Neutrophil (primary cell): ENCODE data around the gene ADCY7.
A peak's percentile ranks its signal among the peaks of the same experiment; 100 is the strongest.

Experiments used
- H3K27ac ChIP-seq: fragments of 200-600 bp; sonication (generic); 2 replicates; pipeline ENCODE4 v1.5.1; 2016; ENCODE audit warnings: mild to moderate bottlenecking, moderate library complexity
- H3K27me3 ChIP-seq: fragments of 200-600 bp; sonication (generic); 2 replicates; pipeline ENCODE4 v1.6.0; 2016; ENCODE audit warnings: mild to moderate bottlenecking
- H3K36me3 ChIP-seq: fragments of 200-600 bp; sonication (generic); 2 replicates; pipeline ENCODE4 v1.5.1; 2017
- H3K4me1 ChIP-seq, 2 experiments: fragments of 200-600 bp in 1 of 2; sonication (generic) in 1 of 2; 1 replicate in 1 of 2; 2 replicates in 1 of 2; pipeline versions ENCODE4 v1.5.1 to v1.6.1; 2013 to 2016; ENCODE audit warnings: low read depth in 1 of 2, low read length in 1 of 2, mild to moderate bottlenecking in 1 of 2, moderate library complexity in 1 of 2; ENCODE audit not compliant: control insufficient read depth in 1 of 2, insufficient read depth in 1 of 2
- H3K4me3 ChIP-seq, 2 experiments: fragments of 200-600 bp in 1 of 2; sonication (generic) in 1 of 2; 1 replicate in 1 of 2; 2 replicates in 1 of 2; pipeline ENCODE4 v1.5.1; 2013 to 2016; ENCODE audit warnings: low read depth in 1 of 2, low read length in 1 of 2, mild to moderate bottlenecking in 1 of 2, moderate library complexity in 1 of 2
- H3K9me3 ChIP-seq: fragments of 200-600 bp; sonication (generic); 2 replicates; pipeline ENCODE4 v1.5.1; 2016
- CTCF ChIP-seq: fragments of 200-600 bp; sonication (generic); IDR thresholded peaks from 2 replicates; pipeline ENCODE4 v1.5.1; 2016; ENCODE audit warnings: antibody characterized with exemption

ADCY7 gene

GRCh38 chr16:50318796-50319578 is 52.6 kb downstream of the ADCY7 start:
- Histone ChIP-seq H3K27me3 (no peaks in the 10 kb centered on the region), H3K36me3 (peaks cover 98% of the 10 kb centered on the region), H3K4me1 (peaks cover 0 to under 1% of the 10 kb centered on the region in 2 experiments), H3K4me3 (no peak overlapping the region), H3K9me3 (no peaks in the 10 kb centered on the region), H3K27ac (no peak overlapping the region)
- no peak for TF ChIP-seq CTCF

GRCh38 chr16:50320310-50320709 is 54.0 kb downstream of the ADCY7 start:
- no peaks in the 10 kb centered on the region for H3K4me1 ChIP-seq
- H3K4me3 ChIP-seq = no peak overlapping the region
- H3K27ac ChIP-seq = no peak overlapping the region
- no peaks in the 10 kb centered on the region for H3K9me3 ChIP-seq
- TF ChIP-seq CTCF = no peak
- H3K27me3 ChIP-seq = no peaks in the 10 kb centered on the region
- H3K36me3 ChIP-seq = peaks cover 98% of the 10 kb centered on the region

GRCh38 chr16:50322333-50322732 is 56.0 kb downstream of the ADCY7 start:
- Histone ChIP-seq H3K4me3 (no peak overlapping the region), H3K27me3 (no peaks in the 10 kb centered on the region), H3K36me3 (peaks cover 93% of the 10 kb centered on the region), H3K4me1 (no peaks in the 10 kb centered on the region), H3K27ac (no peak overlapping the region), H3K9me3 (no peaks in the 10 kb centered on the region)
- no peak for TF ChIP-seq CTCF

- Histone ChIP-seq H3K4me1 (no peaks in the 10 kb centered on the region), H3K27me3 (no peaks in the 10 kb centered on the region), H3K4me3 (no peak overlapping the region), H3K27ac (peak overlapping the region; percentile 34), H3K36me3 (peaks cover 92% of the 10 kb centered on the region), H3K9me3 (no peaks in the 10 kb centered on the region)
- TF ChIP-seq CTCF = no peak
Measured at GRCh38 chr16:50323335-50324011, 57.1 kb downstream of the ADCY7 start.

GRCh38 chr16:50324345-50324744 is 58.0 kb downstream of the ADCY7 start:
- Histone ChIP-seq H3K27ac (no peak overlapping the region), H3K9me3 (no peaks in the 10 kb centered on the region), H3K4me3 (no peak overlapping the region), H3K4me1 (no peaks in the 10 kb centered on the region), H3K27me3 (no peaks in the 10 kb centered on the region), H3K36me3 (peaks cover 89% of the 10 kb centered on the region)
- TF ChIP-seq CTCF = no peak
